ENCODE results near the gene FGF1.

Gene FGF1

DNA sequence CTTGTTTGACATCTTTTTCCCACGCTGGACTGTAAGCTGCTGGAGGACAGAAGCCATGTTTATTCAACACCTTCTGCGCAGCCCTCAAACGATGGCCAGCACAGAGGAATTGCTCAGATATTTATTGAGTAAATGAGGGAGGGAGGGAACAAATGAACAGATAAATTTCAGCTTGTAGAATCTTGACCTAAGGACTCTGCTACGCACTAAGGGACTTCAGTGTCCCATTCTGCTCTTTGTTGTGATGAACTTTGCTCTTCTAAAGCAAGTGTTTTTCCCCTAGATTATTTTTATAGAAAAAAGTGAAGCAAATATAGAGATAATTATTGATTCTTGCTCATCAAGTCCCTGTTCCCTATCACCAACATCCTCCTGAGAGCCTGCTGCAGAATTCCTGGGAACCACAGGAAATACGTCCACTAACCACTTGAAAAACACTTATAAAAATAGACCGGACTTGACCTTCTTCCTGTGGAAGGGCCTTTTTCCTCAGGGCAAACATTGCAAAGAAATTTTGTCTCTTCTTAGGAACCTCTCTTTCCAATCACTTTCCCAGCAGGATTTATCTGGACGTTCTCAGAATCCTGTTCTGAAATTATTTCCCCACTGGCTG lies 54.9 kb downstream of the FGF1 start:
- no peaks in the 10 kb centered on the region for H3K36me3 ChIP-seq (ENCODE audit: insufficient read depth)
- no peaks in the 10 kb centered on the region for H3K79me2 ChIP-seq (ENCODE audit: insufficient read depth, low read depth)
- no peak overlapping the region for H3K4me2 ChIP-seq
- no peaks in the 10 kb centered on the region for H4K20me1 ChIP-seq (ENCODE audit: insufficient read depth)
- H3K9ac ChIP-seq = no peak overlapping the region
- TF ChIP-seq CTCF (conservative IDR thresholded peaks at IDR 0.05; ENCODE audit: low read depth, low read length) = no peak
- no peaks in the 10 kb centered on the region for H3K27me3 ChIP-seq (ENCODE audit: insufficient read depth, low read depth)
- no peaks in the 10 kb centered on the region for H3K4me1 ChIP-seq (ENCODE audit: low read depth, poor library complexity, severe bottlenecking)
- no peak overlapping the region for H2AFZ ChIP-seq (ENCODE audit: low read depth)
- no peak overlapping the region for H3K27ac ChIP-seq
- H3K4me3 ChIP-seq (IDR thresholded peaks at IDR 0.05; ENCODE audit: insufficient read depth, low read depth, low read length) = no peak overlapping the region

- H3K36me3 ChIP-seq (ENCODE audit: insufficient read depth) = no peaks in the 10 kb centered on the region
- no peak overlapping the region for H3K9ac ChIP-seq
- TF ChIP-seq CTCF (conservative IDR thresholded peaks at IDR 0.05; ENCODE audit: low read depth, low read length) = no peak
- H3K4me1 ChIP-seq (ENCODE audit: low read depth, poor library complexity, severe bottlenecking) = no peaks in the 10 kb centered on the region
- H3K4me2 ChIP-seq = no peak overlapping the region
- no peaks in the 10 kb centered on the region for H3K27me3 ChIP-seq (ENCODE audit: insufficient read depth, low read depth)
- H4K20me1 ChIP-seq (ENCODE audit: insufficient read depth) = no peaks in the 10 kb centered on the region
- no peak overlapping the region for H3K4me3 ChIP-seq (IDR thresholded peaks at IDR 0.05; ENCODE audit: insufficient read depth, low read depth, low read length)
- no peaks in the 10 kb centered on the region for H3K79me2 ChIP-seq (ENCODE audit: insufficient read depth, low read depth)
- H2AFZ ChIP-seq (ENCODE audit: low read depth) = no peak overlapping the region
- no peak overlapping the region for H3K27ac ChIP-seq
These were observed 58.3 kb downstream of the FGF1 start for GRCh38 chr5:142627383-142628217.

- Histone ChIP-seq H2AFZ (ENCODE audit: low read depth) (no peak overlapping the region), H3K36me3 (ENCODE audit: insufficient read depth) (no peaks in the 10 kb centered on the region), H3K4me3 (IDR thresholded peaks at IDR 0.05; ENCODE audit: insufficient read depth, low read depth, low read length) (no peak overlapping the region), H3K4me1 (ENCODE audit: low read depth, poor library complexity, severe bottlenecking) (no peaks in the 10 kb centered on the region), H4K20me1 (ENCODE audit: insufficient read depth) (no peaks in the 10 kb centered on the region), H3K9ac (no peak overlapping the region), H3K27me3 (ENCODE audit: insufficient read depth, low read depth) (no peaks in the 10 kb centered on the region), H3K4me2 (no peak overlapping the region), H3K79me2 (ENCODE audit: insufficient read depth, low read depth) (no peaks in the 10 kb centered on the region), H3K27ac (no peak overlapping the region)
- TF ChIP-seq CTCF (conservative IDR thresholded peaks at IDR 0.05; ENCODE audit: low read depth, low read length) = no peak
These were observed 59.1 kb downstream of the FGF1 start for GRCh38 chr5:142626786-142627185.

DNA sequence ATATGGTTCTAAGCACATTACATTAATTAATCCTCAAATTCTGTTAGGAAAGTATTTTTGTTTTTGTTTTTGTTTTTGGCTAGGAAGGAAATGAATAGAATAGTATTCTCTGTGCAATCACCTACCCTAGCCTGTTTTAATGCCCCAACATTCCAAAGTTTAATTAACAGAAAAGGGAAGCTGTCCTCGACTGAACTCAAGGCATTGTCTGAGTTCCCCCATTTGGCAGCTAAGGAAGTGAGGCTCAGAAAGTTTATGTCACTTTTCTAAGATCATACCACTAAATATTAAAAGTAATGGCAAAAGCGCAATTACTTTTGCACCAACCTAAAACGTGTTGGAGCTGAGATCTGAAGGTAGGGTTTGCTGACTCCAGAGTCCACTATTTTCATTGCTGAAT lies 59.8 kb downstream of the FGF1 start:
- no peak for TF ChIP-seq CTCF (conservative IDR thresholded peaks at IDR 0.05; ENCODE audit: low read depth, low read length)
- H3K36me3 ChIP-seq (ENCODE audit: insufficient read depth) = no peaks in the 10 kb centered on the region
- H3K4me3 ChIP-seq (IDR thresholded peaks at IDR 0.05; ENCODE audit: insufficient read depth, low read depth, low read length) = no peak overlapping the region
- no peak overlapping the region for H3K9ac ChIP-seq
- no peaks in the 10 kb centered on the region for H3K79me2 ChIP-seq (ENCODE audit: insufficient read depth, low read depth)
- no peak overlapping the region for H2AFZ ChIP-seq (ENCODE audit: low read depth)
- no peak overlapping the region for H3K27ac ChIP-seq
- no peaks in the 10 kb centered on the region for H3K4me1 ChIP-seq (ENCODE audit: low read depth, poor library complexity, severe bottlenecking)
- H4K20me1 ChIP-seq (ENCODE audit: insufficient read depth) = no peaks in the 10 kb centered on the region
- H3K27me3 ChIP-seq (ENCODE audit: insufficient read depth, low read depth) = no peaks in the 10 kb centered on the region
- H3K4me2 ChIP-seq = no peak overlapping the region

All from KMS-11 (cell line).